ENCODE results near the gene VASH2. TPM values are rescaled to one million over a fixed set of nuclear protein-coding genes. Genes with fewer than 3 reads are reported as not detected.

VASH2 gene
- total RNA-seq, 1 experiment from 2014 or later, result 4.8 TPM

GRCh38 chr1:212930986-212931678 lies 19.2 kb upstream of the VASH2 start:
- DNase-seq (ENCODE audit: low read depth), result no peak

GRCh38 chr1:212933815-212934471 lies 16.4 kb upstream of the VASH2 start:
- DNase-seq (ENCODE audit: low read depth), result no peak

GRCh38 chr1:212935387-212935981 lies 14.9 kb upstream of the VASH2 start:
- no peak for DNase-seq (ENCODE audit: low read depth)

- no peak for DNase-seq (ENCODE audit: low read depth)
Measured at GRCh38 chr1:212937034-212937433, 13.3 kb upstream of the VASH2 start.

- no peak for DNase-seq (ENCODE audit: low read depth)
Measured at GRCh38 chr1:212938846-212939245, 11.5 kb upstream of the VASH2 start.

GRCh38 chr1:212941452-212941851 lies 8.9 kb upstream of the VASH2 start:
- no peak for DNase-seq (ENCODE audit: low read depth)

- no peak for DNase-seq (ENCODE audit: low read depth)
Measured at GRCh38 chr1:212942679-212943392, 7.5 kb upstream of the VASH2 start.

GRCh38 chr1:212943393-212943710 lies 7.0 kb upstream of the VASH2 start:
- DNase-seq (ENCODE audit: low read depth), result no peak

- DNase-seq (ENCODE audit: low read depth), result no peak
Measured at GRCh38 chr1:212944229-212944901, 6.0 kb upstream of the VASH2 start.

- DNase-seq (ENCODE audit: low read depth), result no peak
Measured at GRCh38 chr1:212945056-212945455, 5.3 kb upstream of the VASH2 start.

GRCh38 chr1:212945463-212946160 lies 4.7 kb upstream of the VASH2 start:
- DNase-seq (ENCODE audit: low read depth), result no peak

GRCh38 chr1:212946872-212947271 lies 3.5 kb upstream of the VASH2 start:
- DNase-seq (ENCODE audit: low read depth), result no peak

- DNase-seq (ENCODE audit: low read depth), result no peak
Measured at GRCh38 chr1:212949771-212950170, 570 bp upstream of the VASH2 start.

GRCh38 chr1:212951126-212951946 lies 995 bp downstream of the VASH2 start:
- peak; percentile 17 for DNase-seq (ENCODE audit: low read depth)

- no peak for DNase-seq (ENCODE audit: low read depth)
Measured at GRCh38 chr1:212951947-212952640, 1.8 kb downstream of the VASH2 start.

- DNase-seq (ENCODE audit: low read depth), result no peak
Measured at GRCh38 chr1:212952641-212952976, 2.3 kb downstream of the VASH2 start.

GRCh38 chr1:212953321-212953720 lies 3.0 kb downstream of the VASH2 start:
- DNase-seq (ENCODE audit: low read depth), result no peak

- DNase-seq (ENCODE audit: low read depth), result no peak
Measured at GRCh38 chr1:212954514-212954913, 4.2 kb downstream of the VASH2 start.

GRCh38 chr1:212955098-212955497 lies 4.8 kb downstream of the VASH2 start:
- DNase-seq (ENCODE audit: low read depth), result no peak

- no peak for DNase-seq (ENCODE audit: low read depth)
Measured at GRCh38 chr1:212955961-212956620, 5.8 kb downstream of the VASH2 start.

All from Daoy (cell line).